RWPE1 (cell line): Measurements from ENCODE around the gene LUC7L.

Source experiments
- CTCF ChIA-PET: fragments of 350-600 bp; sonication (Branson Sonifier 250); formaldehyde crosslinking; extraction: SDS; loops from one replicate; lab custom pipeline; 2021; lab: Yijun Ruan, JAX
- POLR2A ChIA-PET: fragments of 400-600 bp; formaldehyde crosslinking; extraction: SDS; loops from one replicate; lab custom pipeline; 2020; ENCODE audit warnings: antibody characterized with exemption; ENCODE audit not compliant: low non-redundant PET; lab: Yijun Ruan, JAX
- DNase-seq: peaks from one replicate; pipeline ENCODE4 v3.0.0; 2012; ENCODE audit warnings: low spot score
- H3K27ac ChIP-seq: fragments of 450-650 bp; 2 replicates; pipeline ENCODE4 v1.5.1; 2017
- TF ChIP-seq, protein P1 (sequence below): fragments of 450-650 bp; conservative IDR thresholded peaks from 2 replicates; pipeline ENCODE4 v1.5.1; 2017; ENCODE audit warnings: low read depth, mild to moderate bottlenecking

LUC7L gene

DNA sequence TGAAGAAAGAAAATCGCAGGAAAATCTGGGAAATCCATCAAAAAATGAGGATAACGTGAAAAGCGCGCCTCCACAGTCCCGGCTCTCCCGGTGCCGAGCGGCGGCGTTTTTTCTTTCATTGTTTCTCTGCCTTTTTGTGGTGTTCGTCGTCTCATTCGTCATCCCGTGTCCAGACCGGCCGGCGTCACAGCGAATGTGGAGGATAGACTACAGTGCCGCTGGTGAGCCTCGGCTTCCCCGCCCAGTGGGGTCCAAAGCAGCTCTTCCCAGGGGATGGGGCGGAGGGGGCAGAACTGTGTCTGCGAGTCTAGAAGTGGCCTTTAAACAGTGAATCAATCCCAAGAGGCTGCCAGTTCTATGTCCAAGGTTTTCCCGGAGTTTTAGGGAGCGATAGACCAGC lies 25.2 kb upstream of the LUC7L start:
- ChIA-PET POLR2A (no interaction called here), CTCF (no interaction called here)
- no peak overlapping the region for H3K27ac ChIP-seq
- DNase-seq: no peak
- TF ChIP-seq, protein P1, sequence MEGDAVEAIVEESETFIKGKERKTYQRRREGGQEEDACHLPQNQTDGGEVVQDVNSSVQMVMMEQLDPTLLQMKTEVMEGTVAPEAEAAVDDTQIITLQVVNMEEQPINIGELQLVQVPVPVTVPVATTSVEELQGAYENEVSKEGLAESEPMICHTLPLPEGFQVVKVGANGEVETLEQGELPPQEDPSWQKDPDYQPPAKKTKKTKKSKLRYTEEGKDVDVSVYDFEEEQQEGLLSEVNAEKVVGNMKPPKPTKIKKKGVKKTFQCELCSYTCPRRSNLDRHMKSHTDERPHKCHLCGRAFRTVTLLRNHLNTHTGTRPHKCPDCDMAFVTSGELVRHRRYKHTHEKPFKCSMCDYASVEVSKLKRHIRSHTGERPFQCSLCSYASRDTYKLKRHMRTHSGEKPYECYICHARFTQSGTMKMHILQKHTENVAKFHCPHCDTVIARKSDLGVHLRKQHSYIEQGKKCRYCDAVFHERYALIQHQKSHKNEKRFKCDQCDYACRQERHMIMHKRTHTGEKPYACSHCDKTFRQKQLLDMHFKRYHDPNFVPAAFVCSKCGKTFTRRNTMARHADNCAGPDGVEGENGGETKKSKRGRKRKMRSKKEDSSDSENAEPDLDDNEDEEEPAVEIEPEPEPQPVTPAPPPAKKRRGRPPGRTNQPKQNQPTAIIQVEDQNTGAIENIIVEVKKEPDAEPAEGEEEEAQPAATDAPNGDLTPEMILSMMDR: no peak

DNA sequence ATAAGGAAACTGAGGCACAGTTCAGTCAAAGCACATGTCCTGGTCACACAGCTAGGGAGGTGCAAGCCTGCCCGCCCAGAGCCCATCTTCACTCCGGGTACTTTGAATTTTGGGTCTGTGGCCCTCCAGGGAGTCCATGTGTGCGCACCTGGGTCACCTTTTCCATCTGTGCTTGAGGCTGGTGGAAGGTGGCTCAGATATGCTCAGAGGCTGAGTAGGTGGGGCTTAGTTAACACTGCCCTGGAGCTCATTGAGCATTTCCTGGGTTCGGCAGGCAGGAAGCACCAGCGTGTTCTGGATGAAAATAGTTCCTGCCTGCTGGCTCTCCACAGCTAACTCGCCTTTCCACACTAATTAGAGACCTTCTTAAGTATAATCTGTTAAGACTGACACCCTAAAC lies 24.6 kb upstream of the LUC7L start:
- TF ChIP-seq, protein P1: no peak
- ChIA-PET POLR2A (no interaction called here), CTCF (interaction anchor here (0.6 kb wide), 1 partner anchor 114 kb away, joined by 3 read pairs; no protein-coding TSS in a partner anchor)
- DNase-seq: no peak
- no peak overlapping the region for H3K27ac ChIP-seq

DNA sequence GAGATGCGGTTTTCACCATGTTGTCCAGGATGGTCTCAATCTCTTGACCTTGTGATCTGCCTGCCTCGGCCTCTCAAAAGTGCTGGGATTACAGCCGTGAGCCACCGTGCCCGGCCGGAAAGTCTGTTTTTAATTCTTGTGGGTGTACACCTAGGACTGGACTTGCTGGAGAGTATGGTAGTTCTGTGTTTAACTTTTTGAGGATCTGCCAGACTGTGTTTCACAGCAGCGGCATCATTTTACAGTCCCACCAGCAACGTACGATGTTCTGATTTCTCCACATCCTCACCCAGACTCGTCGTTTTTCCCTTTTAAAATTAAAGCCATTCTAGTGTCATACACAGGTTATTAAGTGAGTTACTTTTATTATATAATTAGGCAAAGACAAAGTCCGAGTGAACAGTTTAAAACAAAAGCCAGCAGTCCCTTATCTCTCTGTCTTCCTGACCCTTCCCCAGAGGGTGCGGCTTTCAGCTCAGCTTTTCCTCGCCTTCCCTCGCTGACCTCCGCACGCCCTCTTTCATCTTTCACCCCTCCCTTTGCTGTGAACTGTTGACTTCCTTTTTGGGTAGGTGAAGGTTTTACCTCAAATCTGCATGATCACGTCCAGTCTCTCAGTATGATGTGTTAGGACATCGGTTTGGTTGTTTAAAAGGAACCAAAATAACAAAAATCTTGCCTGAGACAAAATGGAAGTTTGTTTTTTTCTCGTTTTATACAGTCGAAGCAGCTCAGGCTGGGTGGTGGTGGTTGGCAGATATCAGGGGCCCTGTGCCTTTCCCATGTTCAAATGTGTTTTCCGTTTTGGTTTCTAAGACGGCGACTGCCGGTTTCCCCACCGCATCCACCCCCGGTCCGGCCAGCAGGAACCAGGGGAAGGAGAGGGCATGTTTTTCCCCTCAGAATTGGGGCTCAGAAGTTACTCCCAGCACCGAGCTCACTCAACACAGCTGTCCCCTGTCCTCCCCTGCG lies 23.4 kb upstream of the LUC7L start:
- TF ChIP-seq, protein P1: no peak
- CTCF ChIA-PET: interaction anchor here (1.1 kb wide), 1 partner anchor 71 kb away, joined by 7 read pairs; no protein-coding TSS in a partner anchor
- H3K27ac ChIP-seq: no peak overlapping the region

DNA sequence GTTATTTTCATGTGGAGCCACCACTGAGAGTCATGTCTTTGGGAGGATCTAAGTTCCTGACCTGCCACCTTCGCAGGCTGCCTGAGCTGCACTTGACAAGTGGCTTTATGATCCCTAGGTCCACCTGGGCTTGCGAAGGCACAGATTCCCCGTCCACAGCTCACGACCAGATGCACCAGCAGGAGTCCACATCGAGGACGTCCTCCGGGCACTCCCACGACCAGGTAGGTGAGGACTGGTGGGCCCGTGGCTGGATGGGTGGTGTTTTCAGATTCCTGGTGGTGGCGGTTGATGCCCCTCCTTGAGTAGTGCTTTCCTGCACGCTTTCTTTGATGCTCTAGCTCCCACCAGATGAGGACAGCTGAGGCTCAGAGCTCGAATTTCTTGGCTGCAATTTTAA lies 20.2 kb upstream of the LUC7L start:
- ChIA-PET CTCF (interaction anchor here (0.7 to 1.5 kb wide), 3 partner anchors 15 to 633 kb away, joined by 3 read pairs; no protein-coding TSS in a partner anchor), POLR2A (no interaction called here)
- TF ChIP-seq, protein P1: no peak
- no peak for DNase-seq
- H3K27ac ChIP-seq: no peak overlapping the region

More for the DNA sequence above, 23.4 kb upstream of the LUC7L start:
- POLR2A ChIA-PET: no interaction called here
- no peak for DNase-seq

DNA sequence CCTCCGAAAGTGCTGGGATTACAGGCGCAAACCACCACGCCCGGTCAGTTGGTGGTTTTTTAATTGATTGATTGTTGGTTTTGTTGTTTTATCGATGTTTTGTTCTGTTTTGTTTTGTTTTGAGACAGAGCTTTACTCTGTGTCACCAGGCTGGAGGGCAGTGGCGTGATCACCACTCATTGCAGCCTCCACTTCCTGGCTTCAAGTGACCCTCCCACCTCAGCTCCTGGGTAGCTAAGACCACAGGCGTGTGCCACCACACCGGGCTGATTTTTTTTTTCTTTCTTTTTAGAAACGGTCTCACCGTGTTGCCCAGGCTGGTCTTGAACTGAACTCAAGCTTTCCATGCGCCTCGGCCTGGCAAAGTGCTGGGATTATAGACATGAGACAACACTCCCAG lies 17.8 kb upstream of the LUC7L start:
- TF ChIP-seq, protein P1: no peak
- ChIA-PET CTCF (no interaction called here), POLR2A (no interaction called here)
- no peak for DNase-seq
- no peak overlapping the region for H3K27ac ChIP-seq

DNA sequence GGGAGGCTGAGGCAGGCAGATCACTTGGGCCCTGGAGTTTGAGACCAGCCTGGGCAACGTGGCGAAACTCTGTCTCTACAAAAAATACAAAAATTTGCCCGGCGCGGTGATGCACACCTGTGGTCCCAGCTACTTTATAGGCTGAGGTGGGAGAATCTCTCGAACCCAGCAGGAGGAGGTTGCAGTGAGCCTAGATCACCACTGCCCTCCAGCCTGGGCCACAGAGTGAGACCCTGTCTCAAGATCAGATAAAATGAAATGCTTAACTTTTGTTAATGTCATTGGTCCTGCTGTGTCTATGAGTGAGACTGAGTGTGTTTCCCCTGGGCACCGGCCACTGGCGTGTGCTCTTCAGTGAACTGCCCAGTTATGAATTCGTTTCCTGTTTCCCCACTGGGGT lies 15.9 kb upstream of the LUC7L start:
- ChIA-PET POLR2A (no interaction called here), CTCF (interaction anchor here (0.6 to 0.7 kb wide), 2 partner anchors 10 to 15 kb away, joined by 3 read pairs; partner anchors contain the start of gene FAM234A)
- no peak overlapping the region; the same call in 1 of the 2 replicates for H3K27ac ChIP-seq
- DNase-seq: no peak
- TF ChIP-seq, protein P1: no peak
